Left ventricle myocardium inferior (tissue), 1 donor: ENCODE data around the gene BACH1. TPM values are rescaled to one million over a fixed set of nuclear protein-coding genes. Genes with fewer than 3 reads are reported as not detected.

Source experiments
- DNase-seq: peaks from one replicate; pipeline ENCODE4 v3.0.0-alpha.2; 2020
- H3K27ac ChIP-seq: fragments of 200-600 bp; replicated peaks from 2 replicates; pipeline ENCODE4 v1.8.0; 2021
- H3K27me3 ChIP-seq: fragments of 200-600 bp; 2 replicates; pipeline ENCODE4 v1.8.0; 2021; ENCODE audit warnings: low read depth
- H3K36me3 ChIP-seq: fragments of 200-600 bp; 2 replicates; pipeline ENCODE4 v1.8.0; 2021
- H3K4me1 ChIP-seq: fragments of 200-600 bp; 2 replicates; pipeline ENCODE4 v1.8.0; 2021
- H3K4me3 ChIP-seq: fragments of 200-600 bp; 2 replicates; pipeline ENCODE4 v1.8.0; 2021; ENCODE audit warnings: mild to moderate bottlenecking, moderate library complexity
- H3K9me3 ChIP-seq: fragments of 200-600 bp; replicated peaks from 2 replicates; pipeline ENCODE4 v1.8.0; 2021
- intact Hi-C: fragments of 100-400 bp; cut with micrococcal nuclease; formaldehyde crosslinking; loops from one replicate; pipeline ENCODE4 v1.11.0; 2022
- total RNA-seq: library from RNA; stranded (reverse); fragmentation: NEBNext Ultra II Directional; extraction: Animal tissue kit (Norgen Biotek cat#: 25700); gene quantifications from one replicate; pipeline ENCODE4 v1.2.1, GENCODE V29; 2021
- TF ChIP-seq, protein P1 (sequence below): fragments of 200-600 bp; IDR thresholded peaks from 2 replicates; pipeline ENCODE4 v1.8.0; 2021; ENCODE audit warnings: antibody characterized with exemption, mild to moderate bottlenecking, borderline replicate concordance
- donor health status: DM: no; HTN: yes; CAD: no; lungs with severe emphysema.

The BACH1 gene
- total RNA-seq, 1 donor from 2014 or later: 38.3 TPM

DNA sequence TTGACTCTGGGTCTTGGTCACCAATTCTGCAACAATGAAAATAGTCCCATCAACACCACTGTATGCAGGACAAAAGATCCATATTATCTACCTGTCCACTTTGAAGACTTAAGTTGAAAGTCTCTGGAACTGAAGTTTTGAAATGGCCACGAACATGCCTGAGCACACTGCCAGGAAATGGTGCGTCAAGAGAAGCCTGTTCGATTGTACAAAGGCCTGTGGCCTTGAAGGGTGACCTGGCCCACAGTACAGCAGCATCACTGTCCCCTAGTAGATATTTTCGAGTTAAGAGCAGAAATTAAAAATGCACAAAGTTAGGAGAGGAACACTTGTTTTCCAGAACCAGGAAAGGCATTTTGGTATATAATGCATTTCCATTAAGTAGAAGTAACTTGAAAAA lies 78.5 kb downstream of the BACH1 start:
- Histone ChIP-seq H3K9me3 (peaks cover 6% of the 10 kb centered on the region), H3K4me3 (no peak overlapping the region), H3K27me3 (no peaks in the 10 kb centered on the region), H3K4me1 (peaks cover 7% of the 10 kb centered on the region), H3K27ac (no peak overlapping the region), H3K36me3 (peaks cover 7% of the 10 kb centered on the region)
- intact Hi-C loops: no loop called here
- TF ChIP-seq, protein P1, sequence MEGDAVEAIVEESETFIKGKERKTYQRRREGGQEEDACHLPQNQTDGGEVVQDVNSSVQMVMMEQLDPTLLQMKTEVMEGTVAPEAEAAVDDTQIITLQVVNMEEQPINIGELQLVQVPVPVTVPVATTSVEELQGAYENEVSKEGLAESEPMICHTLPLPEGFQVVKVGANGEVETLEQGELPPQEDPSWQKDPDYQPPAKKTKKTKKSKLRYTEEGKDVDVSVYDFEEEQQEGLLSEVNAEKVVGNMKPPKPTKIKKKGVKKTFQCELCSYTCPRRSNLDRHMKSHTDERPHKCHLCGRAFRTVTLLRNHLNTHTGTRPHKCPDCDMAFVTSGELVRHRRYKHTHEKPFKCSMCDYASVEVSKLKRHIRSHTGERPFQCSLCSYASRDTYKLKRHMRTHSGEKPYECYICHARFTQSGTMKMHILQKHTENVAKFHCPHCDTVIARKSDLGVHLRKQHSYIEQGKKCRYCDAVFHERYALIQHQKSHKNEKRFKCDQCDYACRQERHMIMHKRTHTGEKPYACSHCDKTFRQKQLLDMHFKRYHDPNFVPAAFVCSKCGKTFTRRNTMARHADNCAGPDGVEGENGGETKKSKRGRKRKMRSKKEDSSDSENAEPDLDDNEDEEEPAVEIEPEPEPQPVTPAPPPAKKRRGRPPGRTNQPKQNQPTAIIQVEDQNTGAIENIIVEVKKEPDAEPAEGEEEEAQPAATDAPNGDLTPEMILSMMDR: no peak
- no peak for DNase-seq

DNA sequence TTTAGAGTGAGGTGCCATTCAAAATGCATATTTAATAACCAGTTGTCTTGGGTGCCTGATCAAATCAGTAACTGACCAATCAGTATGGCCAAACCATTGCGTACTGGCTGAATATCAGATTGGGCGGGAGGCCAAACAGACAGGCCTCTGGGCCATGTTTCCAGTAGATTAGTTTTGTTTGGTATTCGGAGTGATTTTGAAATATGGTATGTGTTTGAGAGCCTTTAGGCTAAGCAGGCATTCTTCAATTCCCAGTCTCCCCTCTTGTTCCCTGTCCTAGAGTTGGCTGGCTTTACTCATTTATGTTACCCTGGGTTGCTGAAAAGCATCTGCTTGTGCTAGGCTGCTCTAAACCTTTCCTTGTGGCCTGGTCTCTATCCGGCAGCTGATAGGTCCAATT lies 80.1 kb downstream of the BACH1 start:
- Histone ChIP-seq H3K9me3 (peaks cover 6% of the 10 kb centered on the region), H3K27me3 (no peaks in the 10 kb centered on the region), H3K4me1 (peaks cover 7% of the 10 kb centered on the region), H3K27ac (no peak overlapping the region), H3K4me3 (no peak overlapping the region), H3K36me3 (no peaks in the 10 kb centered on the region)
- intact Hi-C loops: no loop called here
- no peak for DNase-seq
- TF ChIP-seq, protein P1: no peak

DNA sequence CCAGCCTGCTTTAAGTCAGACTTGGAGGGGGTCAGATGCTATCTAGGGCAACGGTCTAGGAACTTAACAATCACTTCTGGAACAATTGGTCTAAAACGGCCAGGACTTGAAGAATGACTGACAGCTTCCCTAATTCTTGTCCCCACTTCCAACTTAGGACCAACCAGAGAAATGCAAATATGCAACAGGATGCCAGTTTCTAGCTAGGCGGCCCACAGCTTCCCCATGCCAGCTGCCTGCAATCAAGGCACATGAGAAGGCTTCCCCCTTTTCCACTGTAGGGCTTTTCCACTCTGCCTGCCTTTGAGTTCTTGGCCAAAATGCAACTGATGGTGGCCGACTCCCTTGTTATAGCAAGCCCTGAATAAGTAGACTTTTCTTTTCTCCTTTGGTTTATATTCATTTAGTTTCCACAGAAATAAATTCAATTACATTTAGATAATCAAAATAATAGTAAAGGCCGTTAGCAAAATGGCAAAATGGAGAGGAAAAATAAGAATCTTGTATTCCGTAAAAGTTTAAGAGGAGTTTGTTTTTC lies 80.9 kb downstream of the BACH1 start:
- H3K36me3 ChIP-seq: no peaks in the 10 kb centered on the region
- H3K27me3 ChIP-seq: no peaks in the 10 kb centered on the region
- H3K4me3 ChIP-seq: no peak overlapping the region
- DNase-seq: no peak
- intact Hi-C loops: no loop called here
- TF ChIP-seq, protein P1: no peak
- no peak overlapping the region for H3K27ac ChIP-seq
- peaks cover 6% of the 10 kb centered on the region for H3K9me3 ChIP-seq
- peaks cover 7% of the 10 kb centered on the region for H3K4me1 ChIP-seq

DNA sequence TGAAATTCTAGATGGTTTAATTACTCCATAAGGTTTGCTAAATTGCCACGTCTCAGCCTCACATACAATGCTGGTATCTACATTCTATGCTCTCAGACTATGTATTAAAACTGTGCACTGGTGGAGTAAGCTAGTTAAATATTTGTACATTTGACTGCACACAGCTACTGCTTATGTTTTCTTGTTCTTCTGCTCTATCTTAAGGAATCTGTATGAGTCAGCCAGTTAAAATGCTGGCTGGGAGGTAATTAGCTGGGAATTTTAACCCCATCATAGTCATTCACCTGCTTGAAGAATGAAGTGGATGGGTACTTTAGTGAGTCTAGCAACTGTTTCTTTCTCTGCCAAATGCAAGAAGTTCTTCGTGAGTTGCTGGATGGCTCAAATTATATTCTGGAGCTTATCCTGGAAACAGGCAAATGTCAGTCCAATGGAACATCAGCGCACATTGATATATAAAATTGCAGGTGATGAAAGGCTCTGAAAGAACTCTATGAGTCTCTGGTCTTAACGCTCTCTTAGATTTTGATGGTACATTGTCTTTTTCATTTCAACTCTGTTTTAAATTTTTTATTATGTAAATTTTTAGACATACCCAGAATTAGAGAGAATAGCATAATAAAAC lies 83.4 kb downstream of the BACH1 start:
- Histone ChIP-seq H3K27ac (no peak overlapping the region), H3K9me3 (peaks cover 6% of the 10 kb centered on the region), H3K27me3 (no peaks in the 10 kb centered on the region), H3K4me3 (no peak overlapping the region), H3K4me1 (no peaks in the 10 kb centered on the region), H3K36me3 (no peaks in the 10 kb centered on the region)
- DNase-seq: no peak
- TF ChIP-seq, protein P1: no peak
- intact Hi-C loops: no loop called here

DNA sequence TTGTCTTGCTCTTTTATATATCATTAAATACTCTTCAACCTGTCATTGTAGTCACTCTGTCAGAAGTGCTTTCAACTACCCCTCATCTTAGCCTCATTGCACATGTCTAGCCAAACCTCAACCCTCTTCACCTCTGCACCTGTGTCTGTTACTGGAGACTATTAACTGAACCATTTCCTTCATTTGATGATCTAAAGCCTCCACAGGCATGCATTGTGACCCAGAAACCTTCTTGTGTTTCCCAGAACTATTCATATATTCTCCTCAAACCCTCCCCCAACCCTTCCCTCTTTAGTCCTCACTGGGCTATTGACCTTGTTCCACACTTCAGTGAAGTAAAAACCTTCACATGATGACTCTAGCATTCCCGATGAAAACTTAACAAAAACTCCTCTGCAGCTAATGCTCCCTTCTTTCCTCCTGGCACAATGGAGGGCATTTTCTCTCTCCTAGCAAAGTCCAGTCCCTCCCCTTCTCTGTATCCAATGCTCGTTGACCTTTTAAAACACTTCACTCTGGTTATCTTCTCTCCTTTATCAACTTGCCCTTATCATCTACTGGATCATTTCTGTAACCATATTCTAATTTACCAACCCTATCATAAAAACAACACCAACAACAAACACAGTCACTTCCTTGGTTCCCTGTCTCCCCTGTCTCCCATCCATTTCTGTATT lies 86.1 kb downstream of the BACH1 start:
- Histone ChIP-seq H3K9me3 (no peaks in the 10 kb centered on the region), H3K27me3 (no peaks in the 10 kb centered on the region), H3K27ac (no peak overlapping the region), H3K4me1 (no peaks in the 10 kb centered on the region), H3K4me3 (no peak overlapping the region), H3K36me3 (no peaks in the 10 kb centered on the region)
- no peak for DNase-seq
- intact Hi-C loops: no loop called here
- TF ChIP-seq, protein P1: no peak
